GM21786 (cell line): Measurements from ENCODE around the gene APMAP.
A peak's percentile ranks its signal among the peaks of the same experiment; 100 is the strongest.

Experiments used
- ATAC-seq: cut with Tn5 transposase; IDR thresholded peaks from one replicate; pipeline ENCODE4 v1.9.1; 2021; ENCODE audit not compliant: unreplicated experiment

The APMAP gene

DNA sequence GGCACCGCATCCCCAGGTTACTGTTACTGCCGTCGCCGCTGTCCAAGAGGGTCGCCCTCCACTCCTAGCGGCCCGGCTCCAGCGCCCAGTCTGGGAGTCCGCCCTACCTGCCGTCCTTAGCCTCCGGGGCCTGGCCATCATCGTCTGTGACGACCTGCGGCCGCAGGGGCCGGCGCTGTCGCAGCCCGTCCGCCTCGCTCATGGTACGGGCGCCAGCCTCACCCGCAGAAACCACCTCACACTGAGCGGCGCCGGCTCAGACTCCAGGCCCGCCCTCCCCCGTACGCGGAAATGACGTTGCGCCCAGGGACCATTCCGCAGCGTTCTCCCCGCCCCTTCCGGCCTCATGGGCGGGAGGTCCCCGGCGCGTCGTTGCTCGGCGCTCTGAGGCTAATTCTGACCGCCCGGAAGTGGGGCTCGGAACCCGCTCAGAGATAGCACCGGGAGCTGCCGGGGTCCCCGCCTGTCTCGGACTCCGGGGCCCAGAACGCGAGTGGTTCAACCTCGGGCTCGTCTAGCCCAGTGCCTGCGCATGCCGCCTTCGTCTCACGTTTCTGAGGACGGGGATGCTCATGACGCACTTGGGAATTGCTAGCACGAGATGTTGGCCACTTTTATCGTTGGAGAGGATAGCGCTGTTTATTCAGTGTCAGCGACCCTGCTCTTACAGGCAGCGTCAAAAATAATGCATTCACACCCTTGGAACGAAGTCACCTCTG is at the start of gene APMAP:
APMAP (minus strand) TSS at position 265 of the 719 bp plus-strand sequence; CDS start at position 202, 63 bp downstream.
- ATAC-seq, result peak; percentile 96

GRCh38 chr20:25041813-25042530 is 49.4 kb upstream of the APMAP start:
- no peak for ATAC-seq

DNA sequence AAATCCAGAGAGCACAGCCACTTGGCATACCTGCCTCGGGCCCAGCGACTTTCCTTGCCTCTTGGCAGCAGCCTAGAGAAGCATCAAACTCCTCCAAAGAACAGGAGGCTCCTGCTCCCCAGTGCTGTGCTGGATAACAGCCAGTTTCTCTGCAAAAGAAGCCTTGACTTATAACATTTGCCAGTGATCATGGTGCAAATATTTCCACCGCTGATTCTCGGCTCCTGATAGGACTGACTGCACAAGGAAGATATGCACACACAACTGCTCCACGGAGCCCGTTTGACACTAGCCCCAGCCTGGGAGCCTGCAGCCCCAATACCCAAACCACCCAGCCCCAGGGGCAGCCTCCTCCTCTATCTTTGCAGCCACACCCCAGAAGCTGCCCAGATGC is 47.9 kb upstream of the APMAP start:
- ATAC-seq, result no peak

- no peak for ATAC-seq
Measured at GRCh38 chr20:25039697-25040437, 47.3 kb upstream of the APMAP start.

DNA sequence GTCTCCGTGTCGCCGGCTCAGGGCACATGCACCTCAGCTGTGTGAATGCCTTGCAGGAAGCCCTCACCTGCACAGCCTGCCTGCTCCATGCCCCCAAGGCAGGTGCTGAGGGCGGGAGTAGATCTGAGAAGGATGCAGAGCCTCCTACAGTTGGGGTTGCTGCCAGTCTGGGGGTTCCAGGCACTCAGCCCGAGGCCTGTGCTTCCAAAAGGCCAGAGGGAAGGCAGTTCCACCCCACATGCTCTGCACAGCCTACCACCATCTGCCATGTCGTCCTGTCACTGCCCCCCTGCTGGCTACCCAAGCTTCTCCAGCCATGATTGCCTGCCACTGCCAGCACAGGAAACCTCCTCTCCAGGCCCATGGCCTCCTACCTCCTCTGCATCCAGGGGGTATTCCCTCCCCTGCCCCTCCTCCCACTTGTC is 46.1 kb upstream of the APMAP start:
- no peak for ATAC-seq

DNA sequence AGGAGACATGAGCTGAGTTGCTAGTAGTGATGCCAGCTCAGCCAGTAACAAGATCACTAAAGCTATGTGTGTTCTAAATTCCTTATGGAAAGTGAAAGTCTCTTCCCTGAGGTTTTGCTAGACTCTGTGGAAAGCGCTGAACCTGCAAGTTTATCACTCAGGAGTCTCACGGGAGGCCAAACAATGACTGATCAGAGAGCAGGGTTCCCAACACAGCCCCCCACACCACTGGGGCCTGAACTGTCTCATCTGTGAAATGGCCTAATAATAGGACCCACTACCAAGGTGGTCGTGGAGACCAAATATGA is 45.5 kb upstream of the APMAP start:
- ATAC-seq, result no peak

- ATAC-seq, result no peak
Measured at GRCh38 chr20:25037288-25038102, 44.9 kb upstream of the APMAP start.

DNA sequence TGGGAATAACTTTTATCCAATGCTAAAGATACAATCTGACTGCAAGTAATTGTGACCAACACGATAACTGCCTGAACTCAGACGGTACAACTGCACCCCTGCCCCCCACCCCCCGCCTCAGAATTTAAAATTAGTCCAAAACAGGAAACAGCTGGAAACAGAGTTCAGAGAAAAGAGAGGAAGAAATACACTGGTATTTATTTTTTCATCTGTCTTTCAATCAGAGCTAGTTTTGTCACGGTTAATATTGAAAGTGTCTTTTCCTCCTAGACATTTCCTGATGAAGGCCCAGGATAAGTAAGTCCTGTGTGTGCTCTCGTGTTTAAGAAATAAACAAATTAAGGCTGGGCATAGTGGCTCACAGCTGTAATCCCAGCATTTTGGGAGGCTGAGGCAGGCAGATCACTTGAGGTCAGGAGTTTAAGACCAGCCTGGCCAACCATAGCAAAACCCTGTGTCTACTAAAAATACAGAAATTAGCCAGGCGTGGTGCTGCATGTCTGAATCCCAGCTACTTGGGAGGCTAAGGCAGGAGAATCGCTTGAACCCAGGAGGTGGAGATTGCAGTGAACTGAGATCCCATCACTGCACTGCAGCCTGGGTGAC is 43.9 kb upstream of the APMAP start:
- ATAC-seq, result no peak

DNA sequence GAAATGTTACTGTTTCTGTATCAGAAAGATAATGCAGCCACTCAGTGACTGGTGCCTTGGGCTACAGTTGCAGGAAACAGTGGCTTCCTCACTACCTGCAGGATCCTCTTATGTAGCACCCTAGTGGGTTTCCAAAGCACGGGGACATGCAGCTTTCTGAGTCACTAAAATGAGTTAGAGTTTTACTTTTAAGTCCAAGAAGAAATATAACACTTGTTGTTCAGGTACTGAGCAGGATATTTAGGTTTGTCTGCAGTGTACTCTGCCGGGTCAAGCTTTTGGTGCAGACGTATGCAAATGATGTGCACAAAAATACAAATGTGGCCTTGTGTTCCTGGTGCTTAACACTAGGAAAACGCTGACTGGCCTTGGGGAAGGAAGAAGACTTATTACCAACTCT is 43.4 kb upstream of the APMAP start:
- ATAC-seq, result no peak

- ATAC-seq, result no peak
Measured at GRCh38 chr20:25033924-25034300, 41.4 kb upstream of the APMAP start.

GRCh38 chr20:25033265-25033923 is 40.8 kb upstream of the APMAP start:
- ATAC-seq, result no peak

GRCh38 chr20:25032478-25033264 is 40.1 kb upstream of the APMAP start:
- no peak for ATAC-seq

GRCh38 chr20:25032065-25032477 is 39.5 kb upstream of the APMAP start:
- no peak for ATAC-seq

- no peak for ATAC-seq
Measured at GRCh38 chr20:25031241-25031640, 38.7 kb upstream of the APMAP start.

- ATAC-seq, result no peak
Measured at GRCh38 chr20:25030649-25031207, 38.2 kb upstream of the APMAP start.

- ATAC-seq, result no peak
Measured at GRCh38 chr20:25030007-25030648, 37.6 kb upstream of the APMAP start.

GRCh38 chr20:25025986-25026605 is 33.5 kb upstream of the APMAP start:
- ATAC-seq, result no peak
